Measurements from ENCODE around the gene FHL1. TPM values are rescaled to one million over a fixed set of nuclear protein-coding genes. Genes with fewer than 3 reads are reported as not detected.

The FHL1 gene
- total RNA-seq, 1 donor from 2014 or later: 161 TPM

- TF ChIP-seq CTCF (IDR thresholded peaks at IDR 0.05; ENCODE audit: partially characterized antibody, unreplicated experiment): no peak
- peaks cover 11% of the 10 kb centered on the region for H3K4me1 Mint-ChIP-seq (ENCODE audit: low read depth, unreplicated experiment)
- H3K9me3 Mint-ChIP-seq (ENCODE audit: unreplicated experiment): peaks cover 1% of the 10 kb centered on the region
- no peak for DNase-seq
- H3K27ac Mint-ChIP-seq (ENCODE audit: unreplicated experiment): peak overlapping the region; percentile 35
- H3K27me3 Mint-ChIP-seq (ENCODE audit: unreplicated experiment): no peaks in the 10 kb centered on the region
- H3K36me3 Mint-ChIP-seq (ENCODE audit: unreplicated experiment): no peaks in the 10 kb centered on the region
- H3K4me3 Mint-ChIP-seq (ENCODE audit: unreplicated experiment): no peak overlapping the region
Observed at GRCh38 chrX:136256026-136256425, 108.7 kb downstream of the FHL1 start.

DNA sequence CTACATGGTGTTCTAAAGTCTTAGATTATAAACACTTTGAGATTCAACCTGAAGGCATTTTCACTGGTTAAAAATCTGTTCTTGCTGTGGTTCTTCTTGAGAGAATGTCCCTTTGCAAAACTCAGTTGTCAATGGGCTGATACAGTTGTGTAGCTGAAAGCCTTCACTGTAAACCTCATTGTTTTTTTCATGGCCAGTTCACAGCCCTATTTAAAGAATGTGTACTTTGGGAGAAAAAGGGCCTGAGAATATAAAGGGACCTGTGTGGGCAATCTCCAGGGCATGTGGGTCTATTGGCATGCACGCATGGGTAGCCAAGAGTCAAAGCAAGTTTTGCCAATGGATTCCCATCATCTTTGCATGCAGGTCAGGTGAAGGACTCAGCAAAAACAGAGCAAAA lies 111.6 kb downstream of the FHL1 start:
- Mint-ChIP-seq H3K27me3 (ENCODE audit: unreplicated experiment) (no peaks in the 10 kb centered on the region), H3K9me3 (ENCODE audit: unreplicated experiment) (peaks cover 1% of the 10 kb centered on the region), H3K4me1 (ENCODE audit: low read depth, unreplicated experiment) (peaks cover 14% of the 10 kb centered on the region), H3K27ac (ENCODE audit: unreplicated experiment) (no peak overlapping the region), H3K4me3 (ENCODE audit: unreplicated experiment) (no peak overlapping the region), H3K36me3 (ENCODE audit: unreplicated experiment) (no peaks in the 10 kb centered on the region)
- no peak for TF ChIP-seq CTCF (IDR thresholded peaks at IDR 0.05; ENCODE audit: partially characterized antibody, unreplicated experiment)
- DNase-seq: no peak

GRCh38 chrX:136259543-136259942 lies 112.2 kb downstream of the FHL1 start:
- Mint-ChIP-seq H3K9me3 (ENCODE audit: unreplicated experiment) (peaks cover 1% of the 10 kb centered on the region), H3K4me1 (ENCODE audit: low read depth, unreplicated experiment) (peaks cover 14% of the 10 kb centered on the region), H3K4me3 (ENCODE audit: unreplicated experiment) (no peak overlapping the region), H3K36me3 (ENCODE audit: unreplicated experiment) (no peaks in the 10 kb centered on the region), H3K27ac (ENCODE audit: unreplicated experiment) (no peak overlapping the region), H3K27me3 (ENCODE audit: unreplicated experiment) (no peaks in the 10 kb centered on the region)
- no peak for DNase-seq
- TF ChIP-seq CTCF (IDR thresholded peaks at IDR 0.05; ENCODE audit: partially characterized antibody, unreplicated experiment): no peak

DNA sequence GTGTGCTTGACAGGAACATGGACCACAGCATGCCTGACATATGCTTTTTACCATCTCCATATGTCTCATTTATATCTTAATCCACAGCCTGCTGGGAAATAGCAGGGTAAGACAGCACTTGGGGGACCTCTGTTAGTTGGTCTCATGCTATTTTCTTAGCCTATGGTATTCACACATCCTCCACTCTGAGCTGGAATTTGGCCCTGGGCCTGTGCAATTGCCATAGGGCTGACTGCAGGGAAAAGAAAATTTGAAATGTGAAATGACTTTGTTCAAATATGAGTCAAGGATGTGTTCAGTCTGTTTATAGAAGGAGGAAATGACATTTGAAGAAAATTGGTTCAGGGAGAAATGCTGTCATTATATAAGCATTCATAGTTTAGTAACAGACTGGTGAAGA lies 113.4 kb downstream of the FHL1 start:
- Mint-ChIP-seq H3K27me3 (ENCODE audit: unreplicated experiment) (no peaks in the 10 kb centered on the region), H3K4me3 (ENCODE audit: unreplicated experiment) (no peak overlapping the region), H3K27ac (ENCODE audit: unreplicated experiment) (peak overlapping the region; percentile 43), H3K4me1 (ENCODE audit: low read depth, unreplicated experiment) (peaks cover 14% of the 10 kb centered on the region), H3K36me3 (ENCODE audit: unreplicated experiment) (no peaks in the 10 kb centered on the region), H3K9me3 (ENCODE audit: unreplicated experiment) (peaks cover 1% of the 10 kb centered on the region)
- no peak for DNase-seq
- no peak for TF ChIP-seq CTCF (IDR thresholded peaks at IDR 0.05; ENCODE audit: partially characterized antibody, unreplicated experiment)

Other genes with a start within 250 kb of the FHL1 start
- gene MMGT1, start 173.5 kb upstream of the FHL1 start, total RNA-seq (ENCODE audit: unreplicated experiment): 34.3 TPM
- 15.5 TPM for gene SLC9A6, start 162.1 kb upstream of the FHL1 start, total RNA-seq (ENCODE audit: unreplicated experiment)
- 4.6 TPM for gene MAP7D3, start 103.9 kb downstream of the FHL1 start, total RNA-seq (ENCODE audit: unreplicated experiment)
- gene ADGRG4, start 153.4 kb downstream of the FHL1 start, total RNA-seq (ENCODE audit: unreplicated experiment): not detected

Measured in glutamatergic neuron (in vitro differentiated cells).